ENCODE results near the gene C2orf92. TPM values are rescaled to one million over a fixed set of nuclear protein-coding genes. Genes with fewer than 3 reads are reported as not detected.
"Not testable (repeated sequence)": the region's sequence is repeated elsewhere in the genome, so short reads cannot be mapped to it uniquely, and the experiment has no call there.

C2orf92 gene
- 1.2 and 1.3 TPM in 2 replicates for total RNA-seq

- no peak within 1 kb of the TSS for H3K4me3 ChIP-seq (ENCODE audit: low read depth, low read length)
- TF ChIP-seq CTCF (conservative IDR thresholded peaks at IDR 0.05; ENCODE audit: low read depth, low read length): no peak
- no peak for DNase-seq (ENCODE audit: low read depth)
Measured at GRCh38 chr2:97669448-97669847, at the start of gene C2orf92. TSS of gene C2orf92 (plus strand) at chr2:97669713. CDS start at chr2:97669789, 76 bp downstream.

DNA sequence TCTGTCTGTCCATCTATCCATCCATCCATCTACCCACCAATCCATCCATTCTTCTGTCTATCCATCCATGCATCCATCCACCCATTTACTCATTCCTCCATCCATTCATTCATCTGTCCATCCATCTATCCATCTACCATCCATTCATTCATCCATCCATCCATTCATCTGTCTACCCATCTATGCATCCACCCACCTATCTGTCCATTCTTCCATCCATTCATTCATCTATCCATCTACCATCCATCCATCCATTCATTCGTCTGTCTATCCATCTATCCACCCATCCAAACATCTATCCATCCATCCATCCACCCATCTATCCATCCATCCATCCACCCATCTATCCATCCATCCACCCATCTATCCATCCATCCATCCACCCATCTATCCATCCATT is 49.0 kb upstream of the C2orf92 start:
- not testable (repeated sequence) for H3K4me3 ChIP-seq (ENCODE audit: low read depth, low read length); DNase-seq (ENCODE audit: low read depth)

DNA sequence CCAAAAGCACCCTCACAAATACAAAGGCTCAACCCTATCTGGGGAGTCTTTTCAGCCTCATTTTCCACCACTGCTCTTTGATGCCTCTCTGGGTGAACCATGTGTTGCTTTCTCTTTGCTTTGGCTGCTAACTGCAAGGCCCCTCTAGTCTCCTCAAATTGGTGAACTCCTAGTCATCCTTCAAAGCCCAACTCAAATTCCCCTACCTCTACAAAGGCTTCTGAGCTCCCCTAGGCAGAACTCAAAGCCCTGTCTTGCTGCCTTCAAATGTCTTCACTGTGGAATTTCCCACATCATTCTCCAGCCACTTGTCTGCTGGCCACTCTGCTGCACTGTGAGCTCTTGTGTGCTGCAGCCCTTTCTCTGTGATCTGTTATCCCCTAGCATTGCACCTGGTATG is 46.5 kb upstream of the C2orf92 start:
- not testable (repeated sequence) for DNase-seq (ENCODE audit: low read depth)

GRCh38 chr2:97625354-97626048 is 44.0 kb upstream of the C2orf92 start:
- not testable (repeated sequence) for DNase-seq (ENCODE audit: low read depth); H3K4me3 ChIP-seq (ENCODE audit: low read depth, low read length)

More for the DNA sequence above, 46.5 kb upstream of the C2orf92 start:
- not testable (repeated sequence) for H3K4me3 ChIP-seq (ENCODE audit: low read depth, low read length)

DNA sequence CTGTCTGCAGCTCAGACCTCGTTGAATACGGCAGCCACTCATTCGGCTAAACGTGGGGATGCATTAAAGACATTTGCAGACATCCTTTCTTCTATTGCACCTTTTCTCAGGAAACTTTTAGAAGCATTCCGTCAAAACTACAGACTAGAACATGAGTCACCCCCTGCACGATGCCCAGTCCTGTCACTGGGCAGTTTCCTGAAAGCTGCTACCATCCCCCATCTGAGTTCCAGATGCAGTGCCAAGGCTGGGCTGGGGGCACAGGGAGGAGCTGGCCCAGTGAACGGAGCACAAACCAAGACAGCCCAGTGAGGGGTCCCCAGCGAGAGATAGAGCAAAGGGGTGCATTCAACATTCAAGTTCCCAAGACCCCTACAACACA is 43.5 kb upstream of the C2orf92 start:
- H3K4me3 ChIP-seq (ENCODE audit: low read depth, low read length); DNase-seq (ENCODE audit: low read depth): not testable (repeated sequence)

DNA sequence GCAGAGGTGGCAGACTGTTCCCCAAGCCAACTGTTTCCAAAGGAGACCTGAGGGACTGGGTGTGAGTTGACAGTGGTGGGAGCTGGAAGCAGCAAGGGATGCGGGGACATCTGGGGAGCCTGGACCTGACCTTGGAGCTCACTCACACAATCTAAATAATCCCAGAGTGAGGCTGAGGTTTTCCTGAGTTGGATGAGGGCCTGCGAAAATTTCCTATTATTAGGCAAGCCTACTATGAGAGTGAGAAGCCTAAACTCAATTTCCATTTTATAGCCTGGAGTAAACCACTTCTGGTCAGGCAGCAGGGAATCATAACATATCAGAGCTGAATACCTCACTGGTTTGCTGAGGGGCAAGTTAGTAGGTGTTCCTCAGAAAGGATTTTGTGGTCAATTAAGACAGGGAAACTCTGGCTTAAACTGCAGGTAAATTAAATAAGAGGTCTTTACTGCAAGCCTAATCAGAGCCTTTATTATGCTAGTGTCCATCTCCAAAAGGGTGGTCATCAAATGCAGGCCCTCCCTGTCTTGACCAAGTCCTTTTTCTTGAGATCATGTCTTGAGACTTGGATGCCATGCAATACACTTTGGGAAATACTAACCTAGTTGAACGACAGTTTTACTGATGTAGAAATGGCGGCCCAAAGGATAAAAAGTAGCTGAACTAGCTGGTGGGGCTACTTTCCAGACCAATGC is 25.3 kb upstream of the C2orf92 start:
- TF ChIP-seq CTCF (conservative IDR thresholded peaks at IDR 0.05; ENCODE audit: low read depth, low read length): no peak
- no peak for DNase-seq (ENCODE audit: low read depth)
- no peak overlapping the region for H3K4me3 ChIP-seq (ENCODE audit: low read depth, low read length)

GRCh38 chr2:97645112-97645694 is 24.3 kb upstream of the C2orf92 start:
- no peak for DNase-seq (ENCODE audit: low read depth)
- peak overlapping the region; percentile 98 for H3K4me3 ChIP-seq (ENCODE audit: low read depth, low read length)
- no peak for TF ChIP-seq CTCF (conservative IDR thresholded peaks at IDR 0.05; ENCODE audit: low read depth, low read length)

DNA sequence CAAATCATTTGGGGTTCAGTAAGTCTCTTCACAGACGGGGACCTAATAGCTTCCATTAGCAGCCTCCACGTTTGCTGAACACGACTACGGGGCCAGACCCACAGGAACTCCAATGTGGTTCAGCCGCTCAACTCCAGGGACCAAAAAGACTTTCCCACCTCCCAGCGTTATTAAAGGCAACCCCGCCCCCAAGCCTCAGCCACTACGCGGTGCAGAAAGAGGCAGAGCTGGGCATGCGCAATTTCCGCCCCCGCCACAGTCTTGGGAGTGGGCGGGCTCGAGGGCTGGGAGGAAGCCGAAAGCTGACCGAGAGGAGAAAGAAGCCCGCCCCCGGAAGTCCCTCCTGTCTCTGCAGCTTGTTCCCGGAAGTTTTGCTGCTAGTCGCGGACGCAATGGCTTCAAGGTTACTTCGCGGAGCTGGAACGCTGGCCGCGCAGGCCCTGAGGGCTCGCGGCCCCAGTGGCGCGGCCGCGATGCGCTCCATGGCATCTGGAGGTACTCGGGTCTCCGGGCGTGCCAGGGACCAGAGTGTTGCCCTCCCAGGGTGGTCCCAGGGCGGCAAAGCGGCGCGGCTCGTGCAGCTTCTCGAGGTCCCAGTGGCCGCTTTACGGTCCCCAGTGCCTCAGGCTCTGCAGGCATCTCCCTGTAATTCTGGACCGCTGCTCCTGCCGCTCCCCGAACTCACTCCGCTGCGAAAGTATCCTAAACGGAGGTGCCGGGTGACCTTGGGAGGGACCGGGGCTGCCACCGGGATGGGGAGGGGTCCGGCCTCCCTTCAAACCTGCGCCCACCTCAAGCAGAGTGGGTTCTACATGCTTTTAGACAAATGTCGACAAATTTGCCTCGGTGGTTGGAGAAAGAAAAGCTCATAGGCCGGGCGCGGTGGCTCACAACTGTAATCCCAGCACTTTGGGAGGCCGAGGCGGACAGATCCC is 23.6 kb upstream of the C2orf92 start, which contains the start of gene COX5B:
Gene COX5B (plus strand): TSS at position 368 of the 935 bp plus-strand sequence. CDS start 25 bp downstream, at position 393.
- DNase-seq (ENCODE audit: low read depth): peak; percentile 55
- peak within 1 kb of the TSS; percentile 98 for H3K4me3 ChIP-seq (ENCODE audit: low read depth, low read length)
- no peak for TF ChIP-seq CTCF (conservative IDR thresholded peaks at IDR 0.05; ENCODE audit: low read depth, low read length)

All from epithelial cell of proximal tubule (primary cell).